Stimulated activated CD8-positive, alpha-beta memory T cell treated with anti-CD3 and anti-CD28 coated beads, Interleukin-15, amount 100 ng/mL, for 1 hour (primary cell): ENCODE results near the gene BHMT2.

Experiments used
- DNase-seq: peaks from one replicate; pipeline ENCODE4 v3.0.0-alpha.2; 2020; ENCODE audit warnings: low read depth

Gene BHMT2

GRCh38 chr5:79070350-79070667 lies 742 bp downstream of the BHMT2 start:
- no peak for DNase-seq

DNA sequence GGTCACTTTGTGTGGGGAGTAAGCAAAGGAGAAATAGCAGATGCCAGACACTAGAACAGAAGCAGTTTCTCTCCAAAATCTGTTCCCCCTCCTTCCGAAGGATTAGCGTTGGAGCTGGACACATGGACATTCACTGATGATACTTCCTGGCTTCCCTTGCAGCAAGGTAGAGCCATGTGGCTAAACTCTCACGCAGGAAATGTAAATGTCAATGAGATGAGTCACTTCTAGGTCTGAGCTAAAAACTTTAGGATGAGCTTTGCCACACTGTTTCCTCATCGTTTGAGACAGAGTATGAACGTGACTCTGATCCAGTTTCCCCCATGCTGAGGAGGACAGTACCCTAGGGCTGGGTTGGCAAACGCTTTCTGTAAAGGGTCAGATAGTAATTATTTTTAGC lies 5.1 kb downstream of the BHMT2 start:
- no peak for DNase-seq

GRCh38 chr5:79075646-79076426 lies 6.3 kb downstream of the BHMT2 start:
- DNase-seq = no peak

DNA sequence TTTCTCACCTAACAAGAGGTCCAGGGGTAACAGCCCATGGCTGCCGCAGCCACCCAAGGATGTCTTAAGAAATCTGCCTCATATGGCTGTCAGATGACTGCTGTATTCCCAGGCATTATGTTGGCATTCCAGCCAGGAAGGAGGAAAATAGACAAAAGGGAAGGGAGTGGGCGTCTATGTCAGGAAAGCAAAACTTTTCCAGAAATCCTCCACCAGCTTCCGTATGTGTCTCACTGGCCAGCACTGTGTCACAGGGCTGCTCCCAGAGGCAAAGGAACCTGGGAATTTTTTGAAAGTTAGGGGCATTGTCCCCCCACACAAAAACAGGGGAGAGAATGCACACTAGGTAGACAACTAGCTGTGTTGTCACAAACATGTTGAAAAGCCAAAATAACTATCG lies 7.3 kb downstream of the BHMT2 start:
- no peak for DNase-seq

GRCh38 chr5:79077680-79078365 lies 8.3 kb downstream of the BHMT2 start:
- DNase-seq = no peak

DNA sequence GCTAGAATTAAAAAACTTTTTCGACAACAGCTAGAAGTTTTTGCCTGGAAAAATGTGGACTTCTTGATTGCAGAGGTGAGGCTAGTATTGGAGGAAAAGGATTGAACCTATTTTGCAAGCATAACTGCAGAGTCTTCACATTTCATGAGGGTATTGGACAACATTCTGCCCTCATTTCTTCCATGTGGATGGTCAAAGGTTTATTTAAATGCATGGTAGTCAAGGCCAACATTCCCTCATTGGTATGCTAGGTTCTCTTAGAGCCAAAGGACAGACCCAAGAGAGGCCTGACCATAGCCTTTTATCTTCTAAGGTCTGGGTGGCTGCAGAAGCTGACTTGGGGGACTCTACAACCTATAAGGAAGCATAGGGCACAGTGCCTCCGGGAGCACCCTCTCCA lies 11.2 kb downstream of the BHMT2 start:
- DNase-seq = no peak

GRCh38 chr5:79081779-79082178 lies 12.2 kb downstream of the BHMT2 start:
- no peak for DNase-seq

DNA sequence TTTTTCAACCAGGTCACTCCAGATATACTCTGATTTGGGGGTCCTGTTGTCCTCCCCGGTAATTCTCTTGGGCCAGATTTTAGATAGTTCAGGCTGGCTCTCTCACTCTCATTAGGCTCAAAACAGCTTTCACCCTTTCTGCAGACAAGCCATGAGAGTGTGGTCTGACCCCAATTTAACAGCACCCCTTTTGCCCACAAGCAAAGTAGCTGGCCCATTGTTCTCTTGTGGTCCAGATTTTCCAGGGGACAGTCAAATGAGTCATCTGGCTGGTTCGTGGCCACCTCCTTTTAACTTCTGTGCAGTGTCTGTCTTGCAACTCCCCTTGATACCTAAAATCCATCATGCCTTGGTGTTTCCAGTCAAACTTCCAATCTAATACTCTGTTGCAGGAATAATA lies 16.5 kb downstream of the BHMT2 start:
- DNase-seq = no peak

GRCh38 chr5:79088507-79088906 lies 18.9 kb downstream of the BHMT2 start:
- DNase-seq = no peak

DNA sequence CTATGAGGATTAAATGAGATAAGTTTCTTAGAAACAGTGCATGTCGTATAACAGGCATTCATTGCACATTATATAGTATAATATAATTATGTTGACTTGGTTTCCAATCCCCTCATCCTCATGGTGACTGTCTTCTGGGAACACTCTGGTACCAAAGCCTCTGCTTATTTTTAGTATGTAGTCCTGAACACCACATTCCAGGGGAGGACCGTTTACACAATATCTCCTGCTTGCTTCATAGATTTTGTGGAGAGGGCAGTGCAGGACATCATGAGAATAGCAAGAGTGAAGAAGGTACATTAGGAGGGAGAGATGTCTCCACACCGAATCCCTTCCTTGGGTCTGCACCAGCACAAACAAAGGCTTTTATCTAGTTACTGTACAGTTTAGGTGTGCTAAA lies 21.5 kb downstream of the BHMT2 start:
- no peak for DNase-seq

DNA sequence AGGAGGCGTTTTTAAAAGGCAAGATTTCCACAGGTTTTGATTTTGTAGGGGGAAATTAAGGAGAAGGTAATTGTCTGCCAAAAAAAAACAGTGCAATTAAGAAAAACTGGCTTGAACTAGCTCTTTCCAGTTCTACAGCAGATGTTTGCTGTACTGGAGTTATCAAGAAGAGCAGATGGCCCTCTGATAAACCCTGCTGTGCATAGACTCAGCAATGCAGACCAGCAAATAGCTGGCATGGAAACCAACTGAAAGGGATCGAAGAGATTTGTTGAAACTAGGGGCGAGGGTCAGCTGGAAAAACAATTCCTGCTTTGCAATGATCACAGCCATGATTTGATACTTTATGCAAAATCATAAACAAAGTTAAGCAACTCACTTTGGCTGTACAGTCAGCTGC lies 24.2 kb downstream of the BHMT2 start:
- DNase-seq = no peak

DNA sequence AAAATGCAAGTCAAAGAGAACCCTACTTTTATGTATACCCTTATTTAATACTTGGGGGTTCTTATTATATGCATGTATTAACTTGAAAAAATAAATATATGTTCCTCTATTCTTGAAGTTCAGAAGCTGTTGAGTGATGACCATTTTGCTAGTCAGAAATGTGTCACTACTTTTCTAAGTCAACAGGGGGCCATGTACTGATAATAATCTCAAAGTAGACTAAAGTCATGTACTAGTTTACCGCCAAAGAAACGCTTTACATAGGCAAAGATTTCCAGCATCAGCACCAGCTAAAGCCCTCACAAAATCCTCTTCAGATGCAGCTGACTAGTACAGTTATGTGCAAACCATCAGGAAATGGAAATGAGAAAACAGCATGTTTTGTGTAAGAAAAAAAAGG lies 36.3 kb downstream of the BHMT2 start:
- DNase-seq = no peak

DNA sequence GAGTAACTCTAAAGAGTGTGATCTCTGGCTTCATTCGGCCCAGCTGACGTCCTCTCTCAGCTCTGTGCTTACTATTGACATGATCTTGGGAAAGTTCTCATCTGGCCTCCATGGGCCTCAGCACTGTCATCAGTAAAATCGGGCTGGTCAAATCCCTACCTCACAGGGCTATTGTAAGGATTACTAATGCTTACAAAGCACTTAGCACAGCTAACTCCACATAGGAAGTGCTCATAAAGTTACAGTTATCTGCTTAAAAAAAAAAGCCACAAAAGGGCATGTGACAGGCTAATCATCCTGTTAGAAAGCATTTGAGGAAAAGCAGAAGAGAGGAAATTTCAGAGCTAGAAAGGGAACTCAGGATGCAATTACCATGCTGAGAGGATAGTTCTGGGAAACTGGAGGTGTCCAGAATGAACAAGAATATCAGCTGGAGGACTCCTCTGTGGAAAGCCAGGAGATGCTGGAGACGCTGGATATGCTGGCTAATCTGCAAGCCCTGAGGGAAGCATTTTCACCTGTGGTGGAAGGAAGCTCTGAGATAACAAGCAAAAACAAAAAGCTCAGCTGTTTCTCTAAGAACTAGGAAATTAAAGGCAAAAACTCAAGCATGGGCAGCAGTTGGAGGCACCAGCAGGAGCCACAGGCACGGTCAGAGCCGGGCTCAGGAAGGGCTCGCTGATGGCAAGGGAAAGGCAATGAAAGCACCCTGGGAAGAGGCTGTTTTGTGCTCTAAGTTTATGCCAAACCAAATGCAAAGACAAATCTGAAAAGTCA lies 37.6 kb downstream of the BHMT2 start:
- DNase-seq = no peak

DNA sequence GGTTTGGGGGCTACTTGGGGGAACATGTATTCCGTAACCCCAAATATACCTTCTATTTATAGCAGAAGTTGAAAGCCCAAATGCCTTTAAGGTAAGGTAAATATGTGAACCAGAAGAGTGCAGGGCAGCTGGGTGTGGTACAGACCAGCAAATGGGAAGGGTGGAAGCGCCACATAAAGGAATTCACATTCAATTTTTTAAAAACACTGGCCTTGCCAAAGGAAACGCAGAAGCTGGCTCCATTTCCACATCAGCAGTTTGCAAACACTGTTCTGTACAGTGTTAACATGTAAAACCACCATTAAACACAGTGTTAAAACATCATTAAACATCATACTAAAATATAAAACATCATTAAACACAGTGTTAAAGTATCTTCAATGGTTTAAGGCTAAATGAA lies 38.5 kb downstream of the BHMT2 start:
- no peak for DNase-seq

DNA sequence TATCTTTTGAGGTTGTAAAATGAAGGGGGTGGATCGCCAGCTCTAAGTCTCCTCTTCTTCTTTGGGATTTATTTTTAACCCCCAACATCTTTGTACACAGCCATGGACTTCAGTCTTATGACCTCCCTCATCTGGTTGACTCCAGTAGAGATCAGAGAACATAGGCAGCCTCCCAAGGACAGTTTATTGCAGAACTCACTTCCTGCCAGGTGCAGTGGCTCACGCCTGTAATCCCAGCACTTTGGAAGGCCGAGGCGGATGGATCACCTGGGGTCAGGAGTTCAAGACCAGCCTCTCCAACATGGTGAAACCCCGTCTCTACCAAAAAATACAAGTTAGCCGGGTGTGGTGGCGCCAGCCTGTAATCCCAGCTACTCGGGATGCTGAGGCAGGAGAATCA lies 39.2 kb downstream of the BHMT2 start:
- no peak for DNase-seq

GRCh38 chr5:79109527-79110492 lies 40.2 kb downstream of the BHMT2 start:
- no peak for DNase-seq

DNA sequence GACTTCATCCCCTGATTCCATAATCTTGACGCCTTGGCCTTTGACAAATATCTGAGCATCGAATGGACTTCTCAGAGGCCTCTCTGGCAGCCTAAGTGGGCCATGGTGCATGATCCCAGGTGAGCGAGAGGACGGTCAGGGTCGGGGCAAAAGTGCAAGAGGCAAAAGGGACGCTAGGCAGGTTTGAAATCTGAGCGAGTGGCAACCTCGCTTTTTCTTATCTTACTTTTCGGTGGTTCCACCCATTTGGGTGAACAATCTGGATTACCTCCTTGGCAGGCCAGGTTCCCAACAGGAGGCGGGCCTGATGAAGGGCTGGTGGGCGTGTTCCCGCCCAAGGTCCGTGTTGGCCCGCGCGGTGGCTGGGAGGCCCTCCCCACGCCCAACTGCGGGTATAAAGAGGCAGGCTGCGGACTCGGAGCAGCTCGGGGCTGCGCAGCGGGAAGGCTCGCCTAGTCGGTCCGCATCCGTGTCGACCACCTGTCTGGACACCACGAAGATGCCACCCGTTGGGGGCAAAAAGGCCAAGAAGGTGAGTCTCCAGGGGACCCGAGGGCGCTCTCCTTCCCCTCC lies 41.9 kb downstream of the BHMT2 start, which contains the start of gene BHMT:
Gene BHMT, plus strand, starts transcription at position 423 of the 573 bp plus-strand sequence. Its CDS starts 77 bp downstream, at position 500.
- no peak for DNase-seq

DNA sequence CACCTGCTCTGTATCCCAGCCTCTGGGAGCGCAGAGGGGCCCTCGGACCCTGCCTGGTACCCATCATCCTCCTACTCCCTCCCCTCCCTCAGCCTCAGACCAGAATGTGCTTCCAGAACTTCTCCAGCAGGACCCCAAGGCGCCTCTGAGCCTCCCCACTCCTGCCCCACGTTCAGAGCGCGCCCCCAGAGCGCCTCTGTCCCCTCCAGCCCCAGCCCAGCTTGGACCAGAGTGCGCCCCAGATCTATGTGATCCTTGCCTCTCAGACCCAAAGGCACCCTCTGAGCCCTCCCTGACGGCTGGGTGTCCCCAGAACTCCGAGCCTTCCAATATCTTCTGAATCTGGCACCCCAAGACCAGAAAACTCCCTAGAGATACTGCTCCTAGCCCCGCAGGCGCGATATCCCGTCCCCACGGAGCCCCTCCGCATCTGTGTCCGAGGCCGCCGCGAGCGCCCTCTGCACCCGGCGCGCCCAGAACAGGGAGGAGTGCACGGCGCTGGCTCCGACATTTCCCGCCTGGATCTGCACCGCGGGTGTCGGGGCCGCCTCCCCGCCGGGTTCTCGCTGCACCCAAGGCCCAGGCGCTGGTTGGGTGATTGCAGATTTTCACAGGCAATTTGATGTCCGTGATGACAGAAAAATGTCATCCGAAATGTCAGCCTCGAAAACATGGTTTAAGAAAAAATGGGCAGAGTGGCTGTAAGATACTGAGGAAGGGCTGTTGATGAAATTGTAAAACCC lies 42.6 kb downstream of the BHMT2 start:
- no peak for DNase-seq

DNA sequence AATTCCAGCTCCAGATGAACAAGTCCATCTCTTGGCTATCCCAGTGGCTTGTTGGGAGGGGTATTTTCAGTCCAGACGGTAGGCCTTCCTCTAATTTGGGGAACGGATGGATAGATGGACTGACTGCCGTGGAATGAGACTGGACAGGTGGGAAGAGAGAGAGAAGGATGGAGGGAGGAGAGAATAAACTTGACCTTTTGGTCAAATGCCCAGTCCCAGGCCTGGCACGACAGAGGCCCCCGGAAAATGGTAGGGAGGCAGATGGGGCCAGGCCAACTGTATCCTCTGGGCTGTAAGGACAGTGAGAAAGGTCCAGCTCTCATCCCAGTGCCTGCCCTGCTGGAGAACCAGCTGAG lies 43.1 kb downstream of the BHMT2 start:
- no peak for DNase-seq

DNA sequence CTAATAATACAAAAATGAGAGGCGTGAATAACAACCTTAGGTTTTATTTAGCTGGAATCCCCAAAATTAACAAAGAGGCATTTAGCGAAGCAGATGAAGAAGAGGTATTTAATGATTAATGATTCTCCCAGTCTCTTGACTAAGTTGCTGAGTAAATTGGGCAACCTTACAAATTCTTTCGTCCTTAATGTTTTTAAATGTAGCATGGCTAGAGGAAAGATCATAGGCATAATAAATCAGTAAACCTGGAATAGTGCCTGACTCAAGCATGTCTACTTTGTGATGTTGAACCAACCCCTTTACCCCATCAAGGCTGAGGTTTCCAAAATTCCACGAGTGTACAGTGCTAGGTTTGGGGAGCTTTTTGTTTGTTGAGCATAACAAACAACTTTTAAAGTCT lies 49.9 kb downstream of the BHMT2 start:
- DNase-seq = no peak

- no peak for DNase-seq
Observed at GRCh38 chr5:79120221-79120620, 50.7 kb downstream of the BHMT2 start.
